Measurements from ENCODE around the gene TJAP1. TPM values are rescaled to one million over a fixed set of nuclear protein-coding genes. Genes with fewer than 3 reads are reported as not detected.

Gene TJAP1
- polyA plus RNA-seq, 1 donor (not counting 4 experiments of a cell fraction or from before 2014, with no cell fraction given), result 23.3 TPM

GRCh38 chr6:43499028-43499815 is 21.9 kb downstream of the TJAP1 start:
- Histone ChIP-seq H3K27ac (ENCODE audit: control insufficient read depth, insufficient read depth, low read length) (no peak overlapping the region), H3K36me3 (ENCODE audit: control insufficient read depth in 2 of 2, extremely low read depth in 1 of 2, insufficient read depth in 2 of 2, low read length in 2 of 2) (peaks cover 40 to 68% of the 10 kb centered on the region in 2 experiments)

DNA sequence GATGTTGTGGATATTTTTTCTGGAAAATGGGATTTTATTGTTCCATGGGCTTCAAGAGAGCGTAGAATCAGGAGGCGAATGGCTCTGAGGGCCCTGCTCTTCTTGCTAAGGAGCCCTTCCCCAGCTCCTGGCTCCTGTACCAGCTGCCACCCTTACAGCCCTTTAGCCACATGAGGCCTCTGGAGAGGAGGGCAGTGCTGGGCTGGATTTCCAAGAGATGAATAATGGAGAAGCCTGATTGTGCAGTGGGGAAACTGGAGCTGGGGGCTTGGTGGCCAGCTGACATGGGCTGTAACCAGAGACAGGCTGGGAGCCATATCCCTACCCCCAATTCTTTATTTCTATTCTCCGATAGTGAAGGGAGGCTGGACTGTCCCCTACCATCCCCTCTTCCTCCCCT is 23.6 kb downstream of the TJAP1 start:
- no peak overlapping the region for H3K9ac ChIP-seq (ENCODE audit: control insufficient read depth, extremely low read depth, insufficient read depth, low read length)
- FAIRE-seq (no peak), DNase-seq (ENCODE audit: low read depth, low spot score) (no peak)
- dilution Hi-C loops (cut with MboI; ENCODE audit: extremely low pct_ligation_motif_present, low sequenced_read_pairs), result no loop called here
- no peaks in the 10 kb centered on the region for H3K27me3 ChIP-seq (ENCODE audit: control insufficient read depth, extremely low read depth, insufficient read depth, low read length)
- TF ChIP-seq, protein P1, sequence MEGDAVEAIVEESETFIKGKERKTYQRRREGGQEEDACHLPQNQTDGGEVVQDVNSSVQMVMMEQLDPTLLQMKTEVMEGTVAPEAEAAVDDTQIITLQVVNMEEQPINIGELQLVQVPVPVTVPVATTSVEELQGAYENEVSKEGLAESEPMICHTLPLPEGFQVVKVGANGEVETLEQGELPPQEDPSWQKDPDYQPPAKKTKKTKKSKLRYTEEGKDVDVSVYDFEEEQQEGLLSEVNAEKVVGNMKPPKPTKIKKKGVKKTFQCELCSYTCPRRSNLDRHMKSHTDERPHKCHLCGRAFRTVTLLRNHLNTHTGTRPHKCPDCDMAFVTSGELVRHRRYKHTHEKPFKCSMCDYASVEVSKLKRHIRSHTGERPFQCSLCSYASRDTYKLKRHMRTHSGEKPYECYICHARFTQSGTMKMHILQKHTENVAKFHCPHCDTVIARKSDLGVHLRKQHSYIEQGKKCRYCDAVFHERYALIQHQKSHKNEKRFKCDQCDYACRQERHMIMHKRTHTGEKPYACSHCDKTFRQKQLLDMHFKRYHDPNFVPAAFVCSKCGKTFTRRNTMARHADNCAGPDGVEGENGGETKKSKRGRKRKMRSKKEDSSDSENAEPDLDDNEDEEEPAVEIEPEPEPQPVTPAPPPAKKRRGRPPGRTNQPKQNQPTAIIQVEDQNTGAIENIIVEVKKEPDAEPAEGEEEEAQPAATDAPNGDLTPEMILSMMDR (optimal IDR thresholded peaks at IDR 0.05 in 1 of 3, IDR thresholded peaks at IDR 0.05 in 1 of 3, conservative IDR thresholded peaks at IDR 0.05 in 1 of 3; ENCODE audit: extremely low read depth in 1 of 3, insufficient read depth in 2 of 3, low read length in 3 of 3), result no peak
- no peak for TF ChIP-seq EZH2 (IDR thresholded peaks at IDR 0.05; ENCODE audit: low read length)
- H3K4me1 ChIP-seq (ENCODE audit: control insufficient read depth, extremely low read depth, insufficient read depth, low read length), result peaks cover 14% of the 10 kb centered on the region
- H4K20me1 ChIP-seq (ENCODE audit: control insufficient read depth, extremely low read depth, insufficient read depth, low read length), result no peaks in the 10 kb centered on the region
- no peak overlapping the region for H3K4me2 ChIP-seq (ENCODE audit: control insufficient read depth, extremely low read depth, insufficient read depth, low read depth, low read length)
- no peak overlapping the region for H3K27ac ChIP-seq (ENCODE audit: control insufficient read depth, insufficient read depth, low read length)
- H3K4me3 ChIP-seq (ENCODE audit: control insufficient read depth in 2 of 3, extremely low read depth in 1 of 3, insufficient read depth in 2 of 3, low read depth in 1 of 3, low read length in 3 of 3), result no peak overlapping the region
- no peaks in the 10 kb centered on the region for H3K9me1 ChIP-seq (ENCODE audit: control insufficient read depth, extremely low read depth, insufficient read depth, low read length)
- H3K9me3 ChIP-seq (ENCODE audit: control insufficient read depth, low read depth, low read length), result no peaks in the 10 kb centered on the region
- peaks cover 50 to 64% of the 10 kb centered on the region in 2 experiments for H3K36me3 ChIP-seq (ENCODE audit: control insufficient read depth in 2 of 2, extremely low read depth in 1 of 2, insufficient read depth in 2 of 2, low read length in 2 of 2)
- no peak overlapping the region for H2AFZ ChIP-seq (ENCODE audit: control insufficient read depth, low read length)
- peaks cover 2% of the 10 kb centered on the region for H3K79me2 ChIP-seq (ENCODE audit: control insufficient read depth, insufficient read depth, low read length)

More at GRCh38 chr6:43499028-43499815, 21.9 kb downstream of the TJAP1 start:
- H3K27me3 ChIP-seq (ENCODE audit: control insufficient read depth, extremely low read depth, insufficient read depth, low read length), result no peaks in the 10 kb centered on the region
- H3K79me2 ChIP-seq (ENCODE audit: control insufficient read depth, insufficient read depth, low read length), result peaks cover 2% of the 10 kb centered on the region
- no peaks in the 10 kb centered on the region for H3K9me1 ChIP-seq (ENCODE audit: control insufficient read depth, extremely low read depth, insufficient read depth, low read length)
- no peak for TF ChIP-seq EZH2 (IDR thresholded peaks at IDR 0.05; ENCODE audit: low read length)
- TF ChIP-seq, protein P1 (optimal IDR thresholded peaks at IDR 0.05 in 1 of 3, IDR thresholded peaks at IDR 0.05 in 1 of 3, conservative IDR thresholded peaks at IDR 0.05 in 1 of 3; ENCODE audit: extremely low read depth in 1 of 3, insufficient read depth in 2 of 3, low read length in 3 of 3), result no peak
- no peak overlapping the region for H3K9ac ChIP-seq (ENCODE audit: control insufficient read depth, extremely low read depth, insufficient read depth, low read length)
- H3K4me1 ChIP-seq (ENCODE audit: control insufficient read depth, extremely low read depth, insufficient read depth, low read length), result peaks cover 31% of the 10 kb centered on the region
- no peak overlapping the region for H2AFZ ChIP-seq (ENCODE audit: control insufficient read depth, low read length)
- dilution Hi-C loops (cut with MboI; ENCODE audit: extremely low pct_ligation_motif_present, low sequenced_read_pairs), result no loop called here
- no peaks in the 10 kb centered on the region for H4K20me1 ChIP-seq (ENCODE audit: control insufficient read depth, extremely low read depth, insufficient read depth, low read length)
- FAIRE-seq (no peak), DNase-seq (ENCODE audit: low read depth, low spot score) (no peak)
- H3K9me3 ChIP-seq (ENCODE audit: control insufficient read depth, low read depth, low read length), result no peaks in the 10 kb centered on the region
- H3K4me3 ChIP-seq (ENCODE audit: control insufficient read depth in 2 of 3, extremely low read depth in 1 of 3, insufficient read depth in 2 of 3, low read depth in 1 of 3, low read length in 3 of 3), result no peak overlapping the region
- H3K4me2 ChIP-seq (ENCODE audit: control insufficient read depth, extremely low read depth, insufficient read depth, low read depth, low read length), result no peak overlapping the region

Data from keratinocyte (primary cell).